HT1080 (cell line): Measurements from ENCODE around the gene ANKRD11. TPM values are rescaled to one million over a fixed set of nuclear protein-coding genes. Genes with fewer than 3 reads are reported as not detected.
"Not testable (repeated sequence)": the region's sequence is repeated elsewhere in the genome, so short reads cannot be mapped to it uniquely, and the experiment has no call there.

ENCODE experiments used
- DNase-seq: peaks from one replicate; pipeline ENCODE4 v3.0.0-alpha.2; 2015; ENCODE audit warnings: low read depth
- total RNA-seq: library from RNA; depleted of rRNA; stranded (reverse); fragments of >200 nt; shearing (Covaris generic); gene quantifications from 2 replicates; pipeline ENCODE4 v1.2.3, GENCODE V29; 2014

ANKRD11 gene
- total RNA-seq, 1 experiment from 2014 or later: 79.1 TPM

- not testable (repeated sequence) for DNase-seq
Measured at GRCh38 chr16:89433363-89433984, 56.9 kb downstream of the ANKRD11 start.

DNA sequence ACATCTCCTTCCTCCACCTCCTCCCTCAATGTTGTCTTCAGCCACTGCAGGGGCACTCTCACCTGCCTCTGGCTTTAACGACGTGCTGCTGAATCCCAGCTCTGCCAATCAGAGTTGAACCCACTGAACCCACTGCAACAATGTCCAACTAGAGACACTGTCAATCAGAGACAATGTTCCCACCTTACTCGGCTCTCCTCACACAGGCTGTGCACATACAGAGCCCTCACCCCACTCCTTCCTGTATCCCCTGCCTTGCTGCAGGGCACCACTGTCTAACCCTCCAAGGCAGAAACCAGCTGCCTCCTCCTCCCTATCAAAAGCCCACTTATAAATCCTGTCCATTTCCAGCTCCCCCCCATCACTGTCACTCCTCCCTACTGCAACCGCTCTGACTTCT is 58.7 kb downstream of the ANKRD11 start:
- no peak for DNase-seq

GRCh38 chr16:89431158-89431584 is 59.2 kb downstream of the ANKRD11 start:
- DNase-seq: no peak

DNA sequence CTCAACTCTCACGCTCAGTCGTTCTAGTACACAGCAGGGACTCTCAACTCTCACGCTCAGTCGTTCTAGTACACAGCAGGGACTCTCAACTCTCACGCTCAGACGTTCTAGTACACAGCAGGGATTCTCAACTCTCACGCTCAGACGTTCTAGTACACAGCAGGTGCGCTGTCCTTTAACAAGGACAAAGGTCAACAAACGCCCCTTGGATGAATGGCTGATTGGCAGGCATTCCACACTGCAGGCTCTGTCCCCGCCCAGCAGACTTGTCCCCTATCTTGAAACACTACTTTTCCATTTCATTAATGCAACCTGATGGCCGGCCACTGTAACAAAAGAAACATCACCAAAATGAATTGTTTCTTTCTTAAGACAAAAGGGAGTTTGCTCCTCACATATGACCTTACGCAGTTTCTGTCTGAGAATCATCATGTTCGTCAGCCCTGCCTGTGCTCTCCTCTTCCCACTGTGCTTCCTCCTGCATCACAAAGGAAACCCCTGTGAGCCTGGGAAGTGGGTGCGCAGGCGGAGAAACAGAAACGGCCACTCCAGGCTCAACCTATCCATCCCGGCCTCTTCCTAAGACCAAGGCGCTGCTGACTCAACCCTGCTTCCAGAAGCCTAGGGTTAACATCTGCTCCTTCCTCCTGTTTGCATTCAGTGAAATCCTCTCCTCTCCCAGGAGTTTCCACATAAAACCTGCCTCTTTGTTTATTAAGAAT is 59.8 kb downstream of the ANKRD11 start:
- DNase-seq: no peak

GRCh38 chr16:89428605-89429004 is 61.8 kb downstream of the ANKRD11 start:
- not testable (repeated sequence) for DNase-seq

DNA sequence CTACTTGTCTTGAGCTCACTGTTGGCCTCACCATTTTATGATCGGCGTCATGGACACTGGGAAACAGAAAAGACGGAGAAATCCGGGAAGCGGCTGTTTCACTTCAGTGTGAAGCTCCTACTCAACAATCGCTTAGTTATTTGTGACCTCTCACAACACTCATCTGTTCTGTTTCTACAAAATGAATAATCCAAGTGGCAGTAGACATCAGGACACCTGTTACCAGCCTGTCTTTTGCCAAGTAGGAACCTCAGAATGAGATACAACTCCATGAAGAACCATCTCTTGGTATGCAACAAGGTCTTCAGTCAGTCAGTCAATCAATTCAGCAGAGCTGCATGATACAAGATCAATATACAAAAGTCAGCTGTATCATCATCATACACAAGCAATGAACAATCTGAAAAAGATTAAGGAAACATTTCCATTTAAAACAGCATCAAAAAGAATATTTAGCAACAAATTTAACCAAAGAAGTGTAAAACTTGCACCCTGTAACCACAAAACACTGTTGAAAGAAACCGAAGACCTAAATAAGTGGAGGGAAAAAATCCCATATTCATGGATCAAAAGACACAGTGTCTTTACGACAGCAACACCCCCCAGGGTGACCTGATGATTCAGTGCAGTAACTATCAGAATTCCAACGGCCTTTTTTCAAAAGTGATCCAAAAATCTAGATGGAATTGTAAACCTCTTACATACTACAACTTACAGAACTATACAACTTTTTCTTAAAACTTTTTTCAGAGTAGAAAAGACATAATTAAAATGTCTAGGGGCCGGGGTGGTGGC is 63.4 kb downstream of the ANKRD11 start:
- DNase-seq: no peak

- no peak for DNase-seq
Measured at GRCh38 chr16:89425523-89425922, 64.8 kb downstream of the ANKRD11 start.

DNA sequence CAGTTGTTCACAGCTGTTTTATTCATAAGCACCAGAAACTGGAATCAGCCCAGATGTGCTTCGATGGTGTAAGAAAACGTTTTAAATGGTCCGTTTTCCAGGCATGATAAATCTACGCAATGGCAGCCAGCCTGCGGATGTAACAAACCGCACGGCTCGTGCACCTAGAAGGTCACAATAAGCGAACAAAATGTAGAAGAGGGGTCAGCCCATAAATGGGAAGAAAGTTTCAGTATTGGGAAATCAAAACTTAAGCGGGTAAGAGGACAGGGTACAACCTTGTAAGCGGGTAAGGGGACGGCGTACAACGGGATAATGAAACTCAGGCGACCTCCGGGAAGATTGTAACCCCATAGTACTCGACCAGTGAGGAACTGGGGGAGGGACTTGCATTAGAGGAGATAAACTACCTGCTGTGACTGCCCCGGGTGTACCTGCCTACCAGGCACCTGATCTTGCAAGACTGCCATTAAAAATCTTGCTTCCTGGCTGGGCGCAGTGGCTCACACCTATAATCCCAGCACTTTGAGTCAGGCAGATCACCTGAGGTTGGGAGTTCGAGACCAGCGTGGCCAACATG is 66.6 kb downstream of the ANKRD11 start:
- DNase-seq: no peak

- peak; percentile 84 for DNase-seq
Measured at GRCh38 chr16:89422905-89423630, 67.3 kb downstream of the ANKRD11 start.

DNA sequence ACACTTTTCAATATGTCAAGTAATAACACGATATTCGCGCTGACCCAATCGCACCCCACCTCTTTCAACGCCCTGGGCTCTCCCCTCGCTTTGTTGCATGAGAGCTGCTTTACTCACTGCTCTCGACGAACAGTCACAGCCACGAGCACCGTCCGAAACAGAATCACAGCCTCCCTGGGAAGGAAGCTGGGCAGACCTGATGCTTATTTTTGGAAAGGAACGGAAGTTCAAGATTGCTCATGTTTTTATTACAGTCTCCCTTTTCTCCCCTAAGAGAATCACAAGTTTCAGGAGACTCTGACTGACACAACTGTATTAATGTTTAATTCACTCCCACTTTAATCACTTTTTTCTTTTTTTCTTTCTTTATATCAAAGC is 67.8 kb downstream of the ANKRD11 start:
- peak; percentile 82 for DNase-seq

DNA sequence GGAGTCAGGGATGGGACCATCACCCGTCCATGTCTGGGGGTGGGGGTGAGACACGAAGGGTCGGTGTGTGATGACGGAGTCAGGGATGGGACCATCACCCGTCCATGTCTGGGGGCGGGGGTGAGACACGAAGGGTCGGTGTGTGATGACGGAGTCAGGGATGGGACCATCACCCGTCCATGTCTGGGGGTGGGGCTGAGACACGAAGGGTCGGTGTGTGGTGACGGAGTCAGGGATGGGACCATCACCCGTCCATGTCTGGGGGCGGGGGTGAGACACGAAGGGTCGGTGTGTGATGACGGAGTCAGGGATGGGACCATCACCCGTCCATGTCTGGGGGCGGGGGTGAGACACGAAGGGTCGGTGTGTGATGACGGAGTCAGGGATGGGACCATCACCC is 69.1 kb downstream of the ANKRD11 start:
- not testable (repeated sequence) for DNase-seq

DNA sequence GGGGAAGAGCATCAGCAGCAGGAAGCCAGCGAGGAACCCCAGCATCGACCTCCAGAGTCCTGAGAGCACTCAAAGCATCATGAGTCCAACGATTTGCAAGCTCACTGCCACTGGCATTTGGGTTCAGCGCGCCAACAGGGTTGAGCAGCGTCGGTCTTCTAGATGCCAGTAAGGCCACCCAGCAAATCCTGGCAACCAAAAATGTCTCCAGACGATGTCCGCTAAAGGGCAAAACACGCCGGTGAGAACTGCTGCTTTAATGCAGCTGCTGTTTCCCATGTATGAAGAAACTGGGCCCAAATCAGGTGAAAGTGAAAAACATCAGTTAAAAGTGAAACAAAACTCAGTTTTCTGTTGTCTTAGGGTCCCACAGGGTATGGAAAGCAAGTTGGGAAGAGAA is 70.2 kb downstream of the ANKRD11 start:
- no peak for DNase-seq

GRCh38 chr16:89418352-89418751 is 72.0 kb downstream of the ANKRD11 start:
- DNase-seq: no peak

GRCh38 chr16:89417352-89417751 is 73.0 kb downstream of the ANKRD11 start:
- DNase-seq: no peak

GRCh38 chr16:89413811-89414585 is 76.4 kb downstream of the ANKRD11 start:
- DNase-seq: no peak

GRCh38 chr16:89412811-89413210 is 77.5 kb downstream of the ANKRD11 start:
- DNase-seq: no peak

GRCh38 chr16:89411335-89411850 is 79.0 kb downstream of the ANKRD11 start:
- no peak for DNase-seq

GRCh38 chr16:89410794-89411309 is 79.5 kb downstream of the ANKRD11 start:
- DNase-seq: peak; percentile 51

DNA sequence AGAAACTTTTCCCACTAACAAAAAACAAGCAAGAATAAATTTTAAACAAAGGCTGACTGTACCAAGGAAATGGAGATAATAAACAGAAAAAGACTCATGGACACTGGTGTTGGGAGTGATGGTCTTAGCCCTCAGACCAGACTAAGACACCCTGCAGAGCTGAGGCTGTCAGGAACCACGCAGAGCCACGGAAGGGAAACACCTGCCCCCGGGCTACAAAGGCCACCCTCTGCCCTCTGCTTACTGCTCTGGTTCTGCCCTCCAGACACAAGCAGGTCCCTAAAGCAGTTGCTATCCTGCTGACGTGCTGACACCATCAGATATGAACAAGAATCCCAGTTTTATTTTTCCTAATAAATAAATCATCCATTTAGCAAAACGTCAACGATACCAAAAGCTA is 80.0 kb downstream of the ANKRD11 start:
- no peak for DNase-seq

- DNase-seq: peak; percentile 59
Measured at GRCh38 chr16:89409161-89409711, 81.1 kb downstream of the ANKRD11 start.
